Astrocyte (in vitro differentiated cells and primary cell): ENCODE results near the gene CLDN22. TPM values are rescaled to one million over a fixed set of nuclear protein-coding genes. Genes with fewer than 3 reads are reported as not detected.

ENCODE experiments used
- DNase-seq: peaks from one replicate; pipeline ENCODE4 v3.0.0-alpha.2; 2010; ENCODE audit warnings: low read depth
- FAIRE-seq: peaks from 2 replicates; lab custom pipeline; 2011; peaks lifted over from hg19 to GRCh38; lab: Jason Lieb, UNC
- H2AFZ ChIP-seq: 2 replicates; pipeline ENCODE4 v1.6.0; 2012; ENCODE audit warnings: low read depth, low read length, inconsistent platforms
- H3K27ac ChIP-seq: 2 replicates; pipeline ENCODE4 v1.5.1; 2011; ENCODE audit warnings: low read depth, low read length, inconsistent platforms
- H3K27me3 ChIP-seq: 2 replicates; pipeline ENCODE4 v1.6.0; 2011; ENCODE audit warnings: low read length, inconsistent platforms; ENCODE audit not compliant: insufficient read depth
- H3K36me3 ChIP-seq: 2 replicates; pipeline ENCODE4 v1.5.1; 2011; ENCODE audit warnings: low read length, inconsistent platforms; ENCODE audit not compliant: insufficient read depth
- H3K4me1 ChIP-seq: 2 replicates; pipeline ENCODE4 v1.5.1; 2011; ENCODE audit warnings: low read length, inconsistent platforms; ENCODE audit not compliant: insufficient read depth
- H3K4me2 ChIP-seq: 2 replicates; pipeline ENCODE4 v1.6.0; 2012; ENCODE audit warnings: low read length, inconsistent platforms
- H3K4me3 ChIP-seq: 2 replicates; pipeline ENCODE4 v1.5.1; 2011; ENCODE audit warnings: low read depth, mild to moderate bottlenecking, low read length, inconsistent platforms; ENCODE audit not compliant: insufficient read depth
- H3K79me2 ChIP-seq: 2 replicates; pipeline ENCODE4 v1.6.0; 2012; ENCODE audit warnings: mild to moderate bottlenecking, low read length, inconsistent platforms; ENCODE audit not compliant: insufficient read depth
- H3K9ac ChIP-seq: 2 replicates; pipeline ENCODE4 v1.6.0; 2012; ENCODE audit warnings: mild to moderate bottlenecking, low read length, inconsistent platforms
- H3K9me3 ChIP-seq: 2 replicates; pipeline ENCODE4 v1.5.1; 2012; ENCODE audit warnings: low read depth, mild to moderate bottlenecking, low read length, inconsistent platforms; ENCODE audit not compliant: insufficient read depth
- H4K20me1 ChIP-seq: 2 replicates; pipeline ENCODE4 v1.6.0; 2012; ENCODE audit warnings: low read length, inconsistent platforms; ENCODE audit not compliant: insufficient read depth
- H3K27ac Mint-ChIP-seq: one replicate; pipeline ENCODE4 v1.8.0; 2021; ENCODE audit warnings: mild to moderate bottlenecking, mixed read lengths; ENCODE audit not compliant: unreplicated experiment
- H3K27me3 Mint-ChIP-seq: one replicate; pipeline ENCODE4 v1.8.0; 2021; ENCODE audit warnings: low read depth, mixed read lengths; ENCODE audit not compliant: unreplicated experiment
- H3K36me3 Mint-ChIP-seq: one replicate; pipeline ENCODE4 v1.8.0; 2021; ENCODE audit warnings: low read depth, mixed read lengths; ENCODE audit not compliant: unreplicated experiment
- H3K4me1 Mint-ChIP-seq: one replicate; pipeline ENCODE4 v1.8.0; 2021; ENCODE audit warnings: low read depth, mixed read lengths; ENCODE audit not compliant: unreplicated experiment
- H3K4me3 Mint-ChIP-seq: one replicate; pipeline ENCODE4 v1.8.0; 2021; ENCODE audit warnings: mild to moderate bottlenecking, moderate library complexity, mixed read lengths; ENCODE audit not compliant: unreplicated experiment
- H3K9me3 Mint-ChIP-seq: one replicate; pipeline ENCODE4 v1.8.0; 2021; ENCODE audit warnings: mild to moderate bottlenecking, mixed read lengths; ENCODE audit not compliant: unreplicated experiment
- EZH2 ChIP-seq: IDR thresholded peaks from 2 replicates; pipeline ENCODE4 v1.6.1; 2012; ENCODE audit warnings: mild to moderate bottlenecking, low read length, inconsistent platforms; ENCODE audit not compliant: insufficient read depth
- total RNA-seq: library from RNA; stranded (reverse); gene quantifications from 2 replicates; pipeline ENCODE4 v1.2.1, GENCODE V29; 2021
- TF ChIP-seq, protein P1 (sequence below): IDR thresholded peaks from 2 replicates; pipeline ENCODE4 v1.5.1; 2011; ENCODE audit warnings: low read depth, mild to moderate bottlenecking, inconsistent platforms, low read length, moderate library complexity; ENCODE audit not compliant: insufficient read depth

Gene CLDN22
- total RNA-seq, 1 donor from 2014 or later, result not detected

DNA sequence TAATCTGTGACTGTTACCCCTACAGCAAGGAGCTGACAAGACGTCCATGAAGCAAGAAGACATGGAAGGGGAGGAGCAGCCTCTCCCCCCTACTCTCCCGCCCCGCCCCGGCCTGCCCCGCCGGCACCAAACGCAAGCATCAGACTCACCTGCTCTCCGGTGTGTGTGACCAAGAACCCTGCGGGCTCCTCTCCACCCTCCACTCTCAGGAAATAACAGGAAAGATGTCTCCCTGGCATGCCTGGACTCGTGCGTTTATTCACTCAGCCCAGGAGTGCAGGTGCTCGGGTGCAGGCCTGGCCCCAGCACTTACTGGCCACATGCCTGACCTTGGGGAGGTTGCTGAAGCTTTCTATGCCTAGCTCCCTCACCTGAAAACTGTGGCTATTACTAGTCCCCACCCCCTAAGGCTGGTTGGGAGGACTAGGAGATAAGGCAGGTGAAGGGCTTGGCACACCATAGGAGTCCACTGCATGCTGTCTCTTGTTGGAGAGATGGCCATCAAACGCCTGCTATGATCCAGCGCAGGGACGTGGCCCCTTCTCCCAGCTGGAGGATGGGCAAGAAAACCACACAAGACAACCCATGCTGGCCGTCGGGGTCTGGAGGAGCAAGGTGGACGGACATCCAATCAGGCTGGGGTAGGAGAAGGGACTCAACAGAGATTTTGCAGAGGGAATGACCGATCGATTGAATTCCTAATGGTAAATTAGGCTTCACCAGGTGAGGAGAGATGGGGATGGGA, 37.0 kb upstream of the CLDN22 start:
- peaks cover 4% of the 10 kb centered on the region for H3K36me3 Mint-ChIP-seq
- FAIRE-seq, result no peak

DNA sequence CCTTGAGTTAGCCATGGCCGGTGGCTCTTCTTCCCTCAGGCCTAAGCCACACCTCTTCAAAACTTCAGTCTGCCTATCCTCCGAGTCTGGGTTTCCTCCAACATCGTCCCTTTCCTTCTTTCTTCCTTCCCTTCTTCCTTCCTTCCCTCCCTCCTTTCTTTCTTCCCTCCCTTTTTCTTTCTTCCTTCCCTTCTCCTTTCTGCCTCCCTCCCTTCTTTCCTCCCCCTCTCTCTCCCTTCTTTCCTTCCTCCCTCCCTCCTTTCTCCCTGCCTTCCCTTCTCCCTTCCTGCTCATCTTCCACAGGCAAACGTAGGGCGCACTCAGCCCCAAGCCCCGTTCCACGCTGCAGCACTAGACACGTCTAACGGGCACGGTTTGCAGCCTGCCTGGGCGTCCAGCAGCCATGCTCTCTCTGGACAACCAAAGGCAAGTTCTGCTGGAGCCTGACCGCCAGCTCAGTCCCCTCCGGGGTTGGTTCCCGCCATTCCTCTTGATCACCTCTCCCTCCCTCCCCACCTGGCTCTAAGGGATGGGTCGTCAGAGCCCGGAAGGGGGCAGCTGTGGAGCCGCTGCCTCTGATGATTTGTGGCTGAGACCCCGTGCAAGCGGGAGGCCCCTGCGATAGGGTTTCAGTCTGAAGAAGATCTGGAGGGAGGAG, 36.2 kb upstream of the CLDN22 start:
- TF ChIP-seq EZH2, result no peak
- TF ChIP-seq, protein P1, sequence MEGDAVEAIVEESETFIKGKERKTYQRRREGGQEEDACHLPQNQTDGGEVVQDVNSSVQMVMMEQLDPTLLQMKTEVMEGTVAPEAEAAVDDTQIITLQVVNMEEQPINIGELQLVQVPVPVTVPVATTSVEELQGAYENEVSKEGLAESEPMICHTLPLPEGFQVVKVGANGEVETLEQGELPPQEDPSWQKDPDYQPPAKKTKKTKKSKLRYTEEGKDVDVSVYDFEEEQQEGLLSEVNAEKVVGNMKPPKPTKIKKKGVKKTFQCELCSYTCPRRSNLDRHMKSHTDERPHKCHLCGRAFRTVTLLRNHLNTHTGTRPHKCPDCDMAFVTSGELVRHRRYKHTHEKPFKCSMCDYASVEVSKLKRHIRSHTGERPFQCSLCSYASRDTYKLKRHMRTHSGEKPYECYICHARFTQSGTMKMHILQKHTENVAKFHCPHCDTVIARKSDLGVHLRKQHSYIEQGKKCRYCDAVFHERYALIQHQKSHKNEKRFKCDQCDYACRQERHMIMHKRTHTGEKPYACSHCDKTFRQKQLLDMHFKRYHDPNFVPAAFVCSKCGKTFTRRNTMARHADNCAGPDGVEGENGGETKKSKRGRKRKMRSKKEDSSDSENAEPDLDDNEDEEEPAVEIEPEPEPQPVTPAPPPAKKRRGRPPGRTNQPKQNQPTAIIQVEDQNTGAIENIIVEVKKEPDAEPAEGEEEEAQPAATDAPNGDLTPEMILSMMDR, result no peak
- no peak for FAIRE-seq
- peaks cover 25% of the 10 kb centered on the region for H3K4me1 ChIP-seq
- no peak overlapping the region for H3K4me3 Mint-ChIP-seq
- peaks cover 15% of the 10 kb centered on the region for H3K4me1 Mint-ChIP-seq
- no peak overlapping the region for H3K27ac Mint-ChIP-seq
- no peaks in the 10 kb centered on the region for H3K79me2 ChIP-seq
- no peaks in the 10 kb centered on the region for H3K36me3 ChIP-seq
- no peaks in the 10 kb centered on the region for H3K27me3 ChIP-seq
- H3K4me2 ChIP-seq, result peak overlapping the region; percentile 60
- peak overlapping the region; percentile 25 for H3K9ac ChIP-seq
- peaks cover 4% of the 10 kb centered on the region for H3K36me3 Mint-ChIP-seq
- H4K20me1 ChIP-seq, result no peaks in the 10 kb centered on the region
- no peak for DNase-seq
- H3K27ac ChIP-seq, result peak overlapping the region; percentile 50
- no peak overlapping the region for H2AFZ ChIP-seq
- H3K27me3 Mint-ChIP-seq, result no peaks in the 10 kb centered on the region
- H3K4me3 ChIP-seq, result no peak overlapping the region
- H3K9me3 Mint-ChIP-seq, result peaks cover 7% of the 10 kb centered on the region
- H3K9me3 ChIP-seq, result no peaks in the 10 kb centered on the region

More for the DNA sequence above, 37.0 kb upstream of the CLDN22 start:
- Histone ChIP-seq H3K79me2 (no peaks in the 10 kb centered on the region), H3K36me3 (no peaks in the 10 kb centered on the region), H3K4me2 (no peak overlapping the region), H3K27ac (no peak overlapping the region), H3K27me3 (no peaks in the 10 kb centered on the region), H2AFZ (no peak overlapping the region), H3K9me3 (no peaks in the 10 kb centered on the region), H3K4me3 (no peak overlapping the region), H4K20me1 (no peaks in the 10 kb centered on the region), H3K4me1 (peaks cover 25% of the 10 kb centered on the region), H3K9ac (no peak overlapping the region)
- Mint-ChIP-seq H3K4me3 (no peak overlapping the region), H3K27me3 (no peaks in the 10 kb centered on the region), H3K27ac (no peak overlapping the region), H3K4me1 (peaks cover 15% of the 10 kb centered on the region), H3K9me3 (peaks cover 7% of the 10 kb centered on the region)
- TF ChIP-seq EZH2, result no peak
- TF ChIP-seq, protein P1, result no peak
- DNase-seq, result no peak
